NCI-H2081 (cell line): ENCODE measurements around the gene MT1B.

ENCODE experiments used
- DNase-seq, 2 experiments: peaks; one replicate each; lab custom pipeline; 2025; lab: John Stamatoyannopoulos, UW

The MT1B gene

DNA sequence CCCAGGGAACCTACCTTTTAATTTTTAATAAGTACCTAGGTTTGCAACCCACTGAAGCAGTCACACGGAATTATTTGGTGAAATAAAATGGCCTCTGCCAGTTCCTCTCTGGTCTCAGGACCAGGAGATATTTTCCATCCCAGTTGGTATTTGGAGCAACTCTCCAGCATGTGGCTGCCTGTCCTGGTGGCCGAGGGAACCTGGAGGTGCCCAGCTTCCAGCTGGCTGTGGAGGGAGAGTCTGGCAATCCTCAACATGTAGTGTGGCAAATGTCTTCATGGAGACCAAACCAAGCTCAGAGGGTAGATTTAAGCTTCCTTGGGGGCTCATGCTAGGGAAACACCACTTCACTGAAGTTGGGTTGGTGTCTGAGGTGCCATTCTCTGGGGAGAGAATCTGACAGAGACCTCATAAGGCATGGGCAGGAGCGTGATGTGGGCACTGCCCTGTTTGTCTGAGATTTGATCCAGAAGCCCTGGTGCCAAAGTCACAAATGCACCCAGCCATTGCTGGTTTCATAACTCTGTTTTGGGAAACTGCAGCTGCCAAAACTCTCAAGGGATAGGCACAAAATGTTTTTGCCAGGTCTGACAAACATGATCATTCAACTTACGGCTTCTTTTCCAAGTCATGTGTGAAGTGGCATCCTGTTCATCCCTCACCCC lies 33.4 kb downstream of the MT1B start:
- no peak for DNase-seq

DNA sequence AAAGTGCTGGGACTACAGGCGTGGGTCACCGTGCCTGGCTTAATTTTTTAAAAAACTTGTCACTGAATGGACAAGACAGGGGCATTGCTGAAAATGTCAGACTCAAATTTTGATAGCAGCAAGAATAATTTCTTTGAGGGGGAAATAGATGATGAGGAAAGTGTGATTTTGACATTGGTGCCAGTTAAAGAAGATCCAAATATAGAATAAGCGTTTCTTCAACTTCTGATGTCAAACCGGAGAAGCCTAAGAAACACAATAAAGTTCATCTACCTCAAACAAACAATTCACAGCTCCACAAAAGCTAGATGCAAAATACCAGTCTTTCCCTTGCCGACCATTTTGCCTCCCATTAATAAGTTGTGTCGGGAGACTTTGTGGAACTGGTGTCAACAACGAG lies 35.1 kb downstream of the MT1B start:
- DNase-seq: no peak

DNA sequence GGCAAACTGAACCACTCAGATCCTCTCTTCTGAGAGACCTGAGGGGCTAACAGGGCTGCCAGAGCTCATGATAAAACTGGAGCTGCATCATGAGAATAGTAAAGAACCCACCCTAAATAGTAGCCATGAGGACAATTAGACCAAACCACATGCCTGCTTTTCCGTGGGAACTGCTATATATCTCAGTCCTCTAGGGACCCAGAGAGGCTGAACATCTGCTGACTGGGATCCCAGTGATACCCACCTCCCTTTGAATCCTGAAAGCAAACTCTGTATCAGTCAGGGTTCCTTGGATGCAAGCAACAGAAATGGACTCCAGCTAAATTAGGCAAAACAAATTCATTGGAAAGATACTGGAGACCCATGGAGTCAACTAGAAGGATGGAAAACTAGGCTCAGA lies 37.1 kb downstream of the MT1B start:
- DNase-seq: no peak

DNA sequence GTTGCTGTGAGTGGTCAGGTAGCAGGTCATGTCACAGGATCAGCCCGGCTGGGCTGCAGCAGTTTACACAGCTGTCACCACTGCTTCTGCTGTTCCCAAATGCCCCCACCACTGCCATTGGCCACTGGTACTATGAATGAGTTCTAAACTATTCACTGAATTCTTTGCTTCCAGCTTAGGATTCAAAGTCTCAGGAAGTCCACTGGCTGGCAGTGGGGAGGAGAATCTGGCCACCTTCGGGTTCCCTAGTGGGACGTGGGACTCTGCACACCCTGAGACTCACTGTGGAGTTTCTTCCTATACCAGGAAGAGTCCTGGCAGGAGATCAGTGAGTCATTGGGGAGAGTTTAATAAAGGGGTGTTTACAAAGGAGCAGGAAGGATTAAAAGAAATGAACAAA lies 37.5 kb downstream of the MT1B start:
- no peak for DNase-seq

DNA sequence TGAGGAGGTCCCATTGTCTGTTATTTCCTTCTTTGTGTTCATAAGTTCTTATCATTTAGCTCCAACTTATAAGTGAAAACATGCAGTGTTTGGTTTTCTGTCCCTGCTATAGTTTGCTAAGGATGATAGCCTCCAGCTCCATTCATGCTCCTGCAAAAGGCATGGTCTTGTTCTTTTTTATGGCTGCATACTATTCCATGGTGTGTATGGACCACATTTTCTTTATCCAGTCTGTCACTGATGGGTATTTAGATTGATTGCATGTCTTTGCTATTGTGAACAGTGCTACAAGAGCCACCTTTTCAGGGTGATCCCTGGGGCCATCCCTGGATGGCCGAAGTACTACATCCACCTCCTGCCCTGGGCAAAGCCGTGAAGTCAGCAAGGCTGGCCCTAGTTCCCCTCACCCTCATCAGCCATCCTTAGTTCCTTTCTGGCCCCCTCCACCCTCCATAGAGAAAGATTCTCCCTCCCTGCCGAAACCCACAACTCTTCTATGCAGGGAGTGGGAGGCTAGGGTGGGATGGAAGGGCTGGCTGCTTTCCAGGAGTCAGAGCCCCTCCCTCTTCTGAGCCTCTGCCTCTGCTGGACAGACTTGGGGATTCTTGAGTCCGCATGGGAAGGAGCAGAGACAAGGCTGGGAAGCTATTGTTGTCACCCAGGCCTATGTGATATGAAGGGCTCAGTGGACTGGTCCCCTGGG lies 38.9 kb downstream of the MT1B start:
- no peak for DNase-seq

DNA sequence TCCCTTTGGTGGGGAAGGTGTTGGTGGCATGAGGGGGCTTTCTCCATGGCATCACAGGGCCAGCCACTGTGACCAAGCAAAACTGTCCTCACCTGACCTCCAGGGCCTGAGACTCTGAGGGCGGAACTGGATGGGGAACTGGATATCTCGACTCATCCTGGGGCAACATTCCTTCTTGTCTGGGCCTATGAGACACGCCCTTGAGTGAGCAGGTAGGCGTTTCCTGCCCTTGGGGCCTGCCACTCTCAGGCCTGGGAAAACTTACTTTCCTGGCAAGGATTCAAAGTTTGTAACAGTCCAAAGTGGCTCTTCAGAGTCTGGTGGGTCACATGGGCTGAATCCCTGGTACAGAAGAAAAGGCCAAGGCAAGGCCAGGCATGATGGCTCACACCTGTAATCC lies 40.2 kb downstream of the MT1B start:
- DNase-seq: no peak

DNA sequence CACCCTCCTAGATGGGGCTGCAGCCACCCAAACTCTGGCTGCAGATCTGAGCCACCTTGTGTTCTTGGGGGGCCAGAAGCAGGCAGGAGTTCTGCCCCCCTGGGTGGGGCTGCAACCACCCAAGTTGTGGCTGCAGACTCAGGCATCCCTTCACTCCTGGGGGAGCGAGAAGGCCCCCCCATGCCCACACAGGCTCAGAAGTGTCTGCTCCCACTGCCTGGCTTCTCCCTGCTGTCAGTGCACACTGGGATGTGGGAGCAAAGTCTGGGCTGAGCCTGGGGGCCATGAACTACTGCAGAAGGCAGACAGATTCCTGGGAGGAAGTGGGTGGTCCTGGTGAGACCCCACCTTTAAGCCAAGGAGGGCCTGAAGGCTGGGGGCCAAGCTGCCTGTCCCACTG lies 43.6 kb downstream of the MT1B start:
- no peak for DNase-seq

DNA sequence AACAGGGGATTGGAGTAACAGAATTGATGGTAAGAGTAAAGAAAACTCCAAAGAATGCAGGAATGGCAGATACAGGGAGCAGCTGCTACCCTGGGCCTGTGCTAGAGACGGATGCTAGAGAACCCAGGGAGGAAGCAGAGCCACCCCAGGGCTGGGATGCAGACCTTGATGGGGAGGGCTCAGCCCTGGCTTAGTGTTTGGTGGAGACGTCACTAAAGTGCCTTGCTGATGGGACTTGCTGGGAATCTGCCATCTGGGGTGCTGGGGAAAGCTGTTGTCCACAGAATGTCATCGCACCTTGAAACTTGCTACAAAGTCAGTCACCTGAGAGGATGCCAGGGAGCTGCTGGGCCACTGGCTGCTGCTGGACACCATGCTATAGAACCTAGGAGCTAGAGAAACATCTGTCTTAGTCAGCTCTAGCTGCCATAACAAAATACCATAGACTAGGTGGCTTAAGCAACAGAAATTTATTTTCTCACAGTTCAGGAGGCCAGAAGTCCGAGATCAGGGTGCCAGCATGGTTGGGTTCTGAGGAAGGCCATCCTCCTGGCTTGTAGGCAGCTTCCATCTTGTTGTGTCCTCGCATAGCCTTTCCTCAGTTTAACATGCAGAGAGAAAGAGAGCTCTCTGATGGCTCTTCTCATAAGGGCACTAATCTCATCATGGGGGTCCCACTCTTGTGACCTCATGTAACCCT lies 45.9 kb downstream of the MT1B start:
- DNase-seq: no peak

DNA sequence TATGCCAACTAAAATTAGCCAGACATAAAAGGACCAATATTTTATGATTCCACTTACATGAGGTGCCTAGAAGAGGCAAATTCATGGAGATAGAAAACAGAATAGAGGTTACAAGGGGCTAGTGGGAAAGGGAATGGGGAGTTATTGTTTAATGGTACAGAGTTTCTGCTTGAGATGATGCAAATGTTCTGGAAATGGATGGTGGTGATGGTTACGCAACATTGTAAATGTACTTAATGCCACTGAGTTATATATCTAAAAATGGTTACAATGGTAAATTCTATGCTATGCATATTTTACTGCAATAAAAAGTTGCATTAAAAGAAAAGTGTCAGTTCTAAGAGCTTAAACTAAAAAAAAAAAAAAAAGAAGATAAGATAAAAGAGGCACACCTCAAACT lies 48.5 kb downstream of the MT1B start:
- DNase-seq: no peak

DNA sequence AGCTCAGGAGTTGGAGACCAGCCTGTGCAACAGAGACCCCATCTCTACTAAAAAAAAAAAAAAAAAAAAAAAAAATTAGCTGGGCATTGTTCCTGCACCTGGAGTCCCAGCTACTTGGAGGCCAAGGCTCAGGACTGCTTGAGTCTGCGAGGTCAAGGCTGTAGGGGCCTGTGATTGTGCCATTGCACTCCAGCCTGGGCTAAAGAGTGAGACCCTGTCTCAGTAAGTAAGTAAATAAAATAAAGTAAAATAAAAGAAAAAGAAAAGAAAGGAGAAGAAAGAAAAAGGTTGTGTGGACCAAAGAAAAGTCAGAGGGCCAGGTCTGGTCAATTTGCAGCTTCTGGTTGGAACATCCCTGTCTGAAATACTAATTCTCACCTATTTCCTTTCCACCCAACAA lies 48.9 kb downstream of the MT1B start:
- no peak for DNase-seq

DNA sequence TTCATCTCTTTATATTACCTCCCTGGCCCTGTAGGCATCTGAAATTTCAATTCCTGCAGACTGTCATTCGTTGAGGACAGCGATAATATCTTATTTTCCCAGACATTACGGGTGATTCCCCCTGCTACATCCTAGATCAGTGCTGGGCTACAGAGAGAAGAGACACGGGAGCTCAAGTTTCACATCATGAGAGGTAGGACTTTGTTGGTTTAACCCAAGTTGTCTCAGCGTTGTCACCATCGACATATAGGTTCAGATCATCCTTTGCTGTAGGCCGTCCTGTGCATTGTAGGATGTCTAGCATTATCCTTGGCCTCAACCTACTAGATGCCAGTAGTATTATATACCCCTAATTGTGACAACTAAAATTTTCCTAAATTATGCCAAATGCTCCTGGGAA lies 49.8 kb downstream of the MT1B start:
- DNase-seq: no peak
